Measurements from ENCODE around the gene NBPF6.
"Not testable (repeated sequence)": the region's sequence is repeated elsewhere in the genome, so short reads cannot be mapped to it uniquely, and the experiment has no call there.

GRCh38 chr1:108426877-108427276 is 23.3 kb upstream of the NBPF6 start:
- TF ChIP-seq CTCF, POLR2AphosphoS5, POLR2A, EP300 (IDR thresholded peaks at IDR 0.05): not testable (repeated sequence)

Measured in sigmoid colon (tissue), 4 donors.